ENCODE measurements around the gene RELB.
A peak's percentile ranks its signal among the peaks of the same experiment; 100 is the strongest.

RELB gene, protein sequence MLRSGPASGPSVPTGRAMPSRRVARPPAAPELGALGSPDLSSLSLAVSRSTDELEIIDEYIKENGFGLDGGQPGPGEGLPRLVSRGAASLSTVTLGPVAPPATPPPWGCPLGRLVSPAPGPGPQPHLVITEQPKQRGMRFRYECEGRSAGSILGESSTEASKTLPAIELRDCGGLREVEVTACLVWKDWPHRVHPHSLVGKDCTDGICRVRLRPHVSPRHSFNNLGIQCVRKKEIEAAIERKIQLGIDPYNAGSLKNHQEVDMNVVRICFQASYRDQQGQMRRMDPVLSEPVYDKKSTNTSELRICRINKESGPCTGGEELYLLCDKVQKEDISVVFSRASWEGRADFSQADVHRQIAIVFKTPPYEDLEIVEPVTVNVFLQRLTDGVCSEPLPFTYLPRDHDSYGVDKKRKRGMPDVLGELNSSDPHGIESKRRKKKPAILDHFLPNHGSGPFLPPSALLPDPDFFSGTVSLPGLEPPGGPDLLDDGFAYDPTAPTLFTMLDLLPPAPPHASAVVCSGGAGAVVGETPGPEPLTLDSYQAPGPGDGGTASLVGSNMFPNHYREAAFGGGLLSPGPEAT

DNA sequence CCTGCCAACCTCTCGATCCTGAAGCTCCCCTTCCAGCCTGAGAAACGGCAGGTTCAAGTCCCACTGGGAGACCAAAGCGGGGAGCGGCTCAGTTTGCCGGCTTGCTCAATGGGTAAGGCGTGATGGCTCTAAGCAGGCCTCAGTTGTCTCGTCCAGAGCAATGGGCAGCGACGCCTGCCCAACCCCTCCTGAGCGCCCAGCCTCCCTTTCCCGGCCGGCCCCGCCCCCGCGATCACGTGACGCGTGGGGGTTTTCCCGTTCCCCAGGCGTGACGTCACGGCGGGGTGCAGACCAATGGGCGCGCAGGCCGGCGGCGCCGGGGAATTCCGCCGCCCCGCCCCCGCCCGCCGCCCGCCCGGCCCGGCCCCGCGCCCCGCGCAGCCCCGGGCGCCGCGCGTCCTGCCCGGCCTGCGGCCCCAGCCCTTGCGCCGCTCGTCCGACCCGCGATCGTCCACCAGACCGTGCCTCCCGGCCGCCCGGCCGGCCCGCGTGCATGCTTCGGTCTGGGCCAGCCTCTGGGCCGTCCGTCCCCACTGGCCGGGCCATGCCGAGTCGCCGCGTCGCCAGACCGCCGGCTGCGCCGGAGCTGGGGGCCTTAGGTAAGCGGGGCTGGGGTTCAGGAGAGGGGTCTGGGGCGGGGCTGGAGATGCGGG lies at the start of gene RELB:
TSS of gene RELB (plus strand) at position 378 of the 653 bp plus-strand sequence. CDS start at position 494, 116 bp downstream.
- Histone ChIP-seq H3K4me3 (ENCODE audit: low read depth in 1 of 2, low read length in 2 of 2) (peak within 1 kb of the TSS; percentile 58 to 87), H3K27me3 (ENCODE audit: control insufficient read depth in 1 of 2, insufficient read depth in 2 of 2, low read length in 2 of 2) (no peaks in the 10 kb centered on the region), H3K9ac (ENCODE audit: low read length) (peak within 1 kb of the TSS; percentile 74), H3K36me3 (ENCODE audit: insufficient read depth, low read length) (no peaks in the 10 kb centered on the region), H3K27ac (ENCODE audit: low read depth, low read length) (peak within 1 kb of the TSS; percentile 97), H3K4me1 (ENCODE audit: insufficient read depth, low read length) (no peaks in the 10 kb centered on the region), H3K9me3 (ENCODE audit: low read length) (no peaks in the 10 kb centered on the region)

DNA sequence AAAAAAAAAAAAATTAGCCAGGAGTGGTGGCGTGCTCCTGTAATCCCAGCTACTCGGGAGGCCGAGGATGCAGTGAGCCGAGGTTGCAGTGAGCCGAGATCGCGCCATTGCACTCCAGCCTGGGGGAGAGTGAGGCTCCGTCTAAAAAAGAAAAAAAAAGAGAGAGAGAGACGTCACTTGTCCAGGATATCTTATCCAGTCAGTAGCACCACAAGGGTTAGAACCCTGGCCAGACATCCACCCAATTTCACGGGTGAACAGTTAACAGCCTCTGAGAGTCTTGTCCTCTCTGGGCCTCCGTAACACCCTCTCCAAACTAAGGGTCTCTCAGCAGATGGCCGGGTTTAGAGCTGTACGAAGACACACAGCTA lies 47.0 kb upstream of the RELB start:
- H3K9me3 ChIP-seq (ENCODE audit: low read length): no peaks in the 10 kb centered on the region
- no peaks in the 10 kb centered on the region for H3K27me3 ChIP-seq (ENCODE audit: control insufficient read depth in 1 of 2, insufficient read depth in 2 of 2, low read length in 2 of 2)
- H3K27ac ChIP-seq (ENCODE audit: low read depth, low read length): peak overlapping the region; percentile 93
- H3K9ac ChIP-seq (ENCODE audit: low read length): peak overlapping the region; percentile 98
- peak overlapping the region; percentile 45 to 98 for H3K4me3 ChIP-seq (ENCODE audit: low read depth in 1 of 2, low read length in 2 of 2)
- no peaks in the 10 kb centered on the region for H3K36me3 ChIP-seq (ENCODE audit: insufficient read depth, low read length)
- H3K4me1 ChIP-seq (ENCODE audit: insufficient read depth, low read length): peaks cover 41% of the 10 kb centered on the region

DNA sequence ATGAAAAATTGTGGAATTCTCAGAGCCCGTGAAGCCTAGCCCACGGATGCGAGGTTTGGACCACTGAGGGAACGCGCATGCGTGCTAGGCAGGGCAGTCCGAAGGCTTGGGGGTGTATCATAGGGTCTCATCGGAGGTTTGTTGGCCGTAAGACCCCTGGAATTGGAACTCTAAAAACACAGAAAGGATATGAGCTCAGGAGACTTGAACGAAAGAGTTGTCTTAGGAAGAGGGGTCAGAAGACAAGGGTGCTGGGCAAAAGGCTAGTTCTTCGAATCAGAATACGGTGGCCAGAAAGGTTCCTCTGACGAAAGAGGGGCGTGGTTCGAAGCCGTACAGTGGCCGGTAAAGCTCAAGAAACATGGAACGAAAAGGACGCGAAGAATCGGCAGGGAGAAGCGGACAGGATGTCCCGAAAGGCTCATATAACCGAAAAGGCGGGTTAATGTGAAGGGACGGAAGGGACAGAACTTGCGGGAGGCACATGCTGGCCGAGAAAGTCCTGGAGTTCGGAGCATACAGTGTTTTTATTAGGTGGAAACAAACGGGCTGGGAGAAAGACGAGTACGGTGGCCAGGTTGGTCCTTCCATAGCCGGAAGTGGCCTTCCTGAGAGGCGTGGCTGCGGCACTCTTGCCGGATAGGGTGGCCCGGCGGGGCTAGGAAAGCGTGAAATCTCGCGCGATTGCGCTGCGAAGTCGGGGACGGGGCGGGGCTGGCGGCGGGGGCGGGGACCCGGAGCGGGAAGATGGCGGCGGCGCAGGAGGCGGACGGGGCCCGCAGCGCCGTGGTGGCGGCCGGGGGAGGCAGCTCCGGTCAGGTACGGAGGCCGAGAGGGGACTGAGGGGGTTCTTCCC lies 46.4 kb upstream of the RELB start, which contains the start of gene CLPTM1:
TSS of gene CLPTM1 (plus strand) at position 732 of the 856 bp plus-strand sequence. CDS start at position 748, 16 bp downstream.
- peak within 1 kb of the TSS; percentile 93 for H3K27ac ChIP-seq (ENCODE audit: low read depth, low read length)
- H3K9me3 ChIP-seq (ENCODE audit: low read length): no peaks in the 10 kb centered on the region
- no peaks in the 10 kb centered on the region for H3K27me3 ChIP-seq (ENCODE audit: control insufficient read depth in 1 of 2, insufficient read depth in 2 of 2, low read length in 2 of 2)
- H3K4me3 ChIP-seq (ENCODE audit: low read depth in 1 of 2, low read length in 2 of 2): peak within 1 kb of the TSS; percentile 90 to 98
- peak within 1 kb of the TSS; percentile 98 for H3K9ac ChIP-seq (ENCODE audit: low read length)
- no peaks in the 10 kb centered on the region for H3K36me3 ChIP-seq (ENCODE audit: insufficient read depth, low read length)
- H3K4me1 ChIP-seq (ENCODE audit: insufficient read depth, low read length): peaks cover 41% of the 10 kb centered on the region

DNA sequence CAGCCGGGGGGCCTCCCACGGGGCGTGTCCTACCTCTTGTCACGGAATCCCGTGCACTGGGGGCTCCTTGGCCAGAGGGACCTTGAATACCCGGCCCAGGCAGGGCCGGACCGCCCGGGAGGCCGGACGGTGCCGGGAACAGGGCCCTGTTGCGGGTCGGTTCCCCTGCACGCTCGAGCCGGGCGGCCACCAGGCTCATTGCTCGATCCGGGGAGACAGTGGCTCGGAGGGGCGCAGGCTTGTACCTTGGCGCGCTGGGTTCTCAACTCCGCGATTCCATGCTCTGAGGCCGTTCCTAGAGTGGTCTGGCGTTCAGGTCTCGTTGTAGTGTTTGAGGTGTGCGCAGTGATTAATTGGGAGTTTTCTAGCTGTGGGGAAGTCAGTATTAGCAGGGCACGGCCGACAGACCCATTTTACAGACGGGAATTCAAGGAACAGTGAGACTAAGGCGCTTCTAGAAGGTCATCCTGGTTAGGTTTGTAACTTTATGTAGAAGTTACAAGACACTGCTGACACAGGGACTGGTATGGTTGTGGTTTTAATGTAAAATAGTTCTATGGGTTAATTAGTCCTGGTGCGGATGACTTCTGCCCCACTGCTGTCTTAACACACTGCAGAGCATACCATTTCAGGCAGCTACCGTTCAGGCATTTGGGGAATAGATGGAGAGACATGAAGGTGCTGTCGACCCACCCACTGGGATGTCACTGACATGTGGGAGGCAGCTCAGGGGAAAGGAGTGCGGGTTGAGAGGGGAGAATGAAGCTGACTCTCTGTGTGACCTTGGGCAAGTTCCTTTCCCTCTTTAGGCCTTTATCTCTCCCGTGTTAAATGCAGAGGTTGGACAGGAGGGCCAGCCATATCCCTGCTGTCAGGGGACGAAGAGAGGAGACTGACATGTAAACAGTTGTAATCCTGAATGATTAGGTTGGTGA lies 45.5 kb upstream of the RELB start:
- peaks cover 41% of the 10 kb centered on the region for H3K4me1 ChIP-seq (ENCODE audit: insufficient read depth, low read length)
- H3K36me3 ChIP-seq (ENCODE audit: insufficient read depth, low read length): no peaks in the 10 kb centered on the region
- peak overlapping the region; percentile 83 for H3K27ac ChIP-seq (ENCODE audit: low read depth, low read length)
- no peaks in the 10 kb centered on the region for H3K9me3 ChIP-seq (ENCODE audit: low read length)
- peak overlapping the region; percentile 90 to 98 for H3K4me3 ChIP-seq (ENCODE audit: low read depth in 1 of 2, low read length in 2 of 2)
- H3K9ac ChIP-seq (ENCODE audit: low read length): peak overlapping the region; percentile 98
- H3K27me3 ChIP-seq (ENCODE audit: control insufficient read depth in 1 of 2, insufficient read depth in 2 of 2, low read length in 2 of 2): no peaks in the 10 kb centered on the region

DNA sequence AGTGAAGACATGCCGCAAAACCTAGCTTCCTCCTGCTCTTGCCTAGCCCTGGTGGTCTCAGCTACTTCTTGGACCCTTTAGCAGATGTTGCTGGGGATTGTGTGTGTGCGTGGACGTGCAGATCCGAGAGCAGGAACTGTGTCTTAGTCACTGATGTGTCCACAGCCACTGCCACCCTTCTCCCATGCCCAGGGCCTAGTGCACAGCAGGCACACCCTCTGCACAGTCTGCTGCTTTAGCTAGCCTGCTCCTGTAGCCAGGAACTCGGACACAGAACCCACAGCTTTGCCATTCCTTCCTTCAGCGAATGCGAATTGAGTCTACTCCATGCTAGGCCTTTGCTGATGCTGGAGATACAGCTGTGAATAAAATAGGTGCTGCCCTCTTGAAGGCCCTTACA lies 43.7 kb upstream of the RELB start:
- Histone ChIP-seq H3K27me3 (ENCODE audit: control insufficient read depth in 1 of 2, insufficient read depth in 2 of 2, low read length in 2 of 2) (no peaks in the 10 kb centered on the region), H3K27ac (ENCODE audit: low read depth, low read length) (no peak overlapping the region), H3K4me3 (ENCODE audit: low read depth in 1 of 2, low read length in 2 of 2) (no peak overlapping the region), H3K36me3 (ENCODE audit: insufficient read depth, low read length) (peaks cover 10% of the 10 kb centered on the region), H3K9ac (ENCODE audit: low read length) (no peak overlapping the region), H3K9me3 (ENCODE audit: low read length) (no peaks in the 10 kb centered on the region), H3K4me1 (ENCODE audit: insufficient read depth, low read length) (peaks cover 41% of the 10 kb centered on the region)

DNA sequence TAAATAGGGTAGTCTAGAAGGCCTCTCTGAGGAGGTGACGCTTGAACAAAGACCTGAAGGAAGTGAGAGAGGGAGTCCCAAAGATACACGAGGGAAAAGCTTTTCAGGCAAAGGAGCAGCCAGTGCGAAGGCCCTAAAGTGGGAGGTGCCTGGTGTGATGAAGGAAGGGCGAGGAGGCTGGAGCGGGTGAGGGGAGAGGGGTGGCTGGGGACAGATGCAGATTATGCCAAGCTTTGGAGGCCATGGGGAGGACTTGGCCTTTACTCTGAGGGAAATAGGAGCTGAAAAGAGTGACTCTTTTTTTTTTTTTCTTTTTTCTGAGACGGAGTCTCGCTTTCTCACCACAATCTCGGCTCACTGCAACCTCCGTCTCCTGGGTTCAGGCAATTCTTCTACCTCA lies 43.2 kb upstream of the RELB start:
- H3K27me3 ChIP-seq (ENCODE audit: control insufficient read depth in 1 of 2, insufficient read depth in 2 of 2, low read length in 2 of 2): no peaks in the 10 kb centered on the region
- no peak overlapping the region for H3K27ac ChIP-seq (ENCODE audit: low read depth, low read length)
- peaks cover 14% of the 10 kb centered on the region for H3K36me3 ChIP-seq (ENCODE audit: insufficient read depth, low read length)
- H3K4me1 ChIP-seq (ENCODE audit: insufficient read depth, low read length): peaks cover 39% of the 10 kb centered on the region
- H3K9ac ChIP-seq (ENCODE audit: low read length): no peak overlapping the region
- no peaks in the 10 kb centered on the region for H3K9me3 ChIP-seq (ENCODE audit: low read length)
- H3K4me3 ChIP-seq (ENCODE audit: low read depth in 1 of 2, low read length in 2 of 2): no peak overlapping the region

DNA sequence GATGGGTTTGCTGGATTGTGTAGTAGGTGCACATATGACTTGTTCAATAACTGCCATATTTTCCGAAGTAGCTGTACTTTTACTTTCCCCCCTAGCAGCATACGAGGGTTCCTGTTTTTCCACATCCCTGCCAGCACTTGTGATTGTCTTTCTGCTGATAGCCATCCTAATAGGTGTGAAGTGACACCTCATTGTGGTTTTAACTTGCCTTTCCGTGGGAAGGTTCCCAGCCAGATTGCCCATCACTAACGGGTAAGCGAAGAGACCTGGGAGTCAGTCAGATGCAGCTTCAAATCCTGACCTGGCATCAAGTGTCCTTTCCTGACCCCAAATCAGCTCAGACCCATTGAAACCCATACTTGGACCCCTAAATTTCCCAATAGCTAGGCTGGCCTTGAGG lies 41.6 kb upstream of the RELB start:
- H3K4me3 ChIP-seq (ENCODE audit: low read depth in 1 of 2, low read length in 2 of 2): no peak overlapping the region
- no peaks in the 10 kb centered on the region for H3K27me3 ChIP-seq (ENCODE audit: control insufficient read depth in 1 of 2, insufficient read depth in 2 of 2, low read length in 2 of 2)
- H3K27ac ChIP-seq (ENCODE audit: low read depth, low read length): no peak overlapping the region
- H3K9ac ChIP-seq (ENCODE audit: low read length): no peak overlapping the region
- peaks cover 26% of the 10 kb centered on the region for H3K4me1 ChIP-seq (ENCODE audit: insufficient read depth, low read length)
- peaks cover 17% of the 10 kb centered on the region for H3K36me3 ChIP-seq (ENCODE audit: insufficient read depth, low read length)
- no peaks in the 10 kb centered on the region for H3K9me3 ChIP-seq (ENCODE audit: low read length)

DNA sequence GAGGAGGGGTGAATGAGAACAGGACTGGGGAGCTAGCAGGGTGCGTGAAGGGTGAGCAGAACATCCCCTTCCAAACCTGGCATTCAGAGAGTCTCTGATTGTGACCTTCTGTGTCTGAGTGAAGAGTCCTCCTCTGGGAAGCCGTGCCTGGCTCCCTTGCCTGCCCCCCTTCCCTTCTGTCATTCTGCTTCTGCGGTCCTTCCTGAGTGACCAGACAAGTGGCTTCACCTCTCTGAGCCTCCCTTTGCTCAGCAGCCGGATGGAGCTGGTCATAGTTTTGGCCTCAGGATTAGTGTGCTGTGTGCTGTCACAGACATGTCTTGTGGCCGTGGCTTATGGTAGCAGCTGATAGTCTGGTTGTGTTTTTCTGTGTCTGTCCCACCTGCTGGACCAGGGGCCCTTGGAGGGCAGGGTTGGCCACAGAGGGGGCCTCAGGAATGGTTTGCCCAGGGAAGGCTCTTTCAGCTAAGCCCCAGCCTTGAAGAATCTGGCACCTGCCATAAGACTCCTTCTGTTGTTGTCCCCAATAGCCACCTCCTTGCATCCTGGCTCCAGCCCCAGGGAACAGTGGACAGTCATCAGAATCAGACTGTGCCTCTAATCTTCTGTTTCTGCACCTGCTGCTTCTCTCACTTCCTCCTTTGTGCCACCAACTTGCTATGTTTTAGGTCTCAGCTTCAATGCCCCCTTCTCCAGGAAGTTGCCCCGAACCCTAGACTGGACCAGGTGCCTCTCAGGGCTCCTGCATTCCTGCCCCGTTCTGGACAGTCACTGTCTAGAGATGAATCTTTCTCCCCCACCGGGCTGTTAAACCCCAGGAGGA lies 40.1 kb upstream of the RELB start:
- H3K4me3 ChIP-seq (ENCODE audit: low read depth in 1 of 2, low read length in 2 of 2): no peak overlapping the region
- no peaks in the 10 kb centered on the region for H3K9me3 ChIP-seq (ENCODE audit: low read length)
- H3K27me3 ChIP-seq (ENCODE audit: control insufficient read depth in 1 of 2, insufficient read depth in 2 of 2, low read length in 2 of 2): no peaks in the 10 kb centered on the region
- no peak overlapping the region for H3K27ac ChIP-seq (ENCODE audit: low read depth, low read length)
- H3K4me1 ChIP-seq (ENCODE audit: insufficient read depth, low read length): peaks cover 21% of the 10 kb centered on the region
- H3K36me3 ChIP-seq (ENCODE audit: insufficient read depth, low read length): peaks cover 21% of the 10 kb centered on the region
- H3K9ac ChIP-seq (ENCODE audit: low read length): no peak overlapping the region

DNA sequence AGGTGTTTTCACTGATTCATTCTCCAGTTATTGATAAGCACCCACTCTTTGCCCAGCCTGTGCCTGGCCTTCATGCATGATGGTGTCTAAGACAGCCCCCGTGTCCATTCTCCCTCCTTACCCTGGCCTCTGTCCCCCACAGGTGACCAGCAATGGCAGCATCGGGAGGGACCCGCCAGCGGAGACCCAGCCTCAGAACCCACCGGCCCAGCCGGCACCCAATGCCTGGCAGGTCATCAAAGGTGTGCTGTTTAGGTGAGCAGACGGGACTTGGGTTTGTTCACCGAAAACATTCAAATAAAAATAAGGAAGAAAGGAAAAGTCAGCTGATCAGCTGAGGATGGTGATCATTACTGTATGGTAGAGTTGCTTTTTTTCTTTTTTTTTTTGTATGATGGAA lies 39.4 kb upstream of the RELB start:
- H3K9me3 ChIP-seq (ENCODE audit: low read length): no peaks in the 10 kb centered on the region
- no peak overlapping the region for H3K4me3 ChIP-seq (ENCODE audit: low read depth in 1 of 2, low read length in 2 of 2)
- peaks cover 21% of the 10 kb centered on the region for H3K36me3 ChIP-seq (ENCODE audit: insufficient read depth, low read length)
- no peak overlapping the region for H3K27ac ChIP-seq (ENCODE audit: low read depth, low read length)
- H3K27me3 ChIP-seq (ENCODE audit: control insufficient read depth in 1 of 2, insufficient read depth in 2 of 2, low read length in 2 of 2): no peaks in the 10 kb centered on the region
- no peak overlapping the region for H3K9ac ChIP-seq (ENCODE audit: low read length)
- H3K4me1 ChIP-seq (ENCODE audit: insufficient read depth, low read length): peaks cover 14% of the 10 kb centered on the region

DNA sequence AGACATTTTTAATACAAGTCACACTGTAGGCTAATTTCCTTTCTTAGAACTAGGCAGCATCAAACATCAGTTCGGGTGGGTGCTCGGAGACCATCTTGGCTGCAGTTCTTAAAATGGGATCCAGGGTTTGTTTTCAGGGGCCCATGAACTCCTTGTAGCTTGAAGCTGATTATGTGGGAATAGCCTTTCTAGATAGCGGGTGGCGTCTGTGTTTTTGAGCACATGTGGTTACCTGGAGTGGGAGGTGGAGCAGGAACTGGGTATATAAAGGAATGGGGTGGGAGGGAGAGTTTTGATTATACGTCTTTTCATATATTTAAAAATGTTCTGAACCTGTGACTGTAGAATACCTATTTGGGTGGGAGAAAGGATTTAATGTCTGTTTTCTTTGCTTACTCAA lies 33.1 kb upstream of the RELB start:
- no peak overlapping the region for H3K4me3 ChIP-seq (ENCODE audit: low read depth in 1 of 2, low read length in 2 of 2)
- peaks cover 22% of the 10 kb centered on the region for H3K36me3 ChIP-seq (ENCODE audit: insufficient read depth, low read length)
- no peaks in the 10 kb centered on the region for H3K9me3 ChIP-seq (ENCODE audit: low read length)
- H3K4me1 ChIP-seq (ENCODE audit: insufficient read depth, low read length): no peaks in the 10 kb centered on the region
- H3K27me3 ChIP-seq (ENCODE audit: control insufficient read depth in 1 of 2, insufficient read depth in 2 of 2, low read length in 2 of 2): no peaks in the 10 kb centered on the region
- H3K27ac ChIP-seq (ENCODE audit: low read depth, low read length): no peak overlapping the region
- no peak overlapping the region for H3K9ac ChIP-seq (ENCODE audit: low read length)

Measured in muscle layer of colon (tissue), 2 donors.